C4-2B (cell line): Measurements from ENCODE around the gene ZFP14.
"Not testable (repeated sequence)": the region's sequence is repeated elsewhere in the genome, so short reads cannot be mapped to it uniquely, and the experiment has no call there.

ENCODE experiments used
- CTCF ChIP-seq: fragments of 450-650 bp; conservative IDR thresholded peaks from 2 replicates; pipeline ENCODE4 v1.5.1; 2017; ENCODE audit warnings: mild to moderate bottlenecking
- ZFX ChIP-seq: fragments of 450-650 bp; IDR thresholded peaks from 2 replicates; pipeline ENCODE4 v1.6.1; 2017

GRCh38 chr19:36292317-36292716 is 86.7 kb downstream of the ZFP14 start:
- TF ChIP-seq CTCF, ZFX: not testable (repeated sequence)
